ENCODE measurements around the gene WDR81.
"Not testable (repeated sequence)": the region's sequence is repeated elsewhere in the genome, so short reads cannot be mapped to it uniquely, and the experiment has no call there.

Gene WDR81

DNA sequence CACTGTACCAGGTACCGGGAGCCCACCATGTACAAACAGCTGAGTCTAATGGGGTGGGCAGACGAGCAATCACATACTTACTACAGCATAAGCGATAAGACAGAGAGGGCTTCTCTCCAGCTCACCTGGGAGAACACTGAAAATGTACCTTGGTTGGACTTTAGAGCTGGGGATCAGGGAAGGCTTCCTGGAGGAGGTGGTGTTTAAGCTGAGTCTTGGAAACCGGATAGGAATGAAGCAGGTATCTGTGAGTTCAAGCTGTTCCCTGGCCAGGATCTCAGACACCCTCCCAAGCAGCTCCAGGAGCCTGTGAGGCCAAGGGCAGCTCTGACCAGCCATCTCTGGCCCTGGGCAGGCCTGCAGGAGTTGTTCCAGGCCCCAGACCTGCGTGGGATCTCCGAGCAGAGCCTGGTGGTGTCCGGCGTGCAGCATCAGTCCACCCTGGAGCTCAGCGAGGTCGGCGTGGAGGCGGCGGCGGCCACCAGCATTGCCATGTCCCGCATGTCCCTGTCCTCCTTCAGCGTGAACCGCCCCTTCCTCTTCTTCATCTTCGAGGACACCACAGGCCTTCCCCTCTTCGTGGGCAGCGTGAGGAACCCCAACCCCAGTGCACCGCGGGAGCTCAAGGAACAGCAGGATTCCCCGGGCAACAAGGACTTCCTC is 29.4 kb downstream of the WDR81 start:
- DNase-seq (ENCODE audit: low read depth in 4 of 4, low spot score in 1 of 4) = no peak

DNA sequence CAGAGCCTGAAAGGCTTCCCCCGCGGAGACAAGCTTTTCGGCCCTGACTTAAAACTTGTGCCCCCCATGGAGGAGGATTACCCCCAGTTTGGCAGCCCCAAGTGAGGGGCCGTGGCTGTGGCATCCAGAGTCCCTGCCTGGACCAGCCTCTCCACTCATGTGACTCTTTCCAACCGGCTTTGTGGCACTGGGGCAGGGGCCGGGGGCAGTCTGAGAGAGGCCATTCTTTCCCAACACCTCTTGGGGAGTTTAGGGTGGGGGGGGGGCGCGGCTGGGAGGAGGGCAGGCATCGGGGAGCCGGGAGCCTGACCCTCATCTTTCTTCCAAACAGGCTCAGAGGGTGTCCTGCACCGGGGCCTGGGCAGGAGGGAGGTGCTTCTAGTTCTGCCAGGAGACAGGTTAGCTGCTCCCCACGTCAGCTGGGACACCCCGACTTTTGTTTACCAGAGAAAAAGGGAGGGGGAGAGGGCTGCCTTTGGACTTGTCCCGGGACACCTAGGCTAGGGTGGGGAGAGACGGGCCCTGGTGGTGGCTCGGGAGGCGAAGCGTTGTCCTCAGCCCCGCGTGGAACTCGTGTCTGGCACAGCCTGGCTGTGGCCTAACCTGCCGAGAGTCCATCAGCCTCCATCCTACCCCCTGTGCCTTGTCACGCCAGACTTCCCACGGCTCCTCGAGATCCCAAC is 30.1 kb downstream of the WDR81 start:
- DNase-seq (ENCODE audit: low read depth in 4 of 4, low spot score in 1 of 4) = no peak

DNA sequence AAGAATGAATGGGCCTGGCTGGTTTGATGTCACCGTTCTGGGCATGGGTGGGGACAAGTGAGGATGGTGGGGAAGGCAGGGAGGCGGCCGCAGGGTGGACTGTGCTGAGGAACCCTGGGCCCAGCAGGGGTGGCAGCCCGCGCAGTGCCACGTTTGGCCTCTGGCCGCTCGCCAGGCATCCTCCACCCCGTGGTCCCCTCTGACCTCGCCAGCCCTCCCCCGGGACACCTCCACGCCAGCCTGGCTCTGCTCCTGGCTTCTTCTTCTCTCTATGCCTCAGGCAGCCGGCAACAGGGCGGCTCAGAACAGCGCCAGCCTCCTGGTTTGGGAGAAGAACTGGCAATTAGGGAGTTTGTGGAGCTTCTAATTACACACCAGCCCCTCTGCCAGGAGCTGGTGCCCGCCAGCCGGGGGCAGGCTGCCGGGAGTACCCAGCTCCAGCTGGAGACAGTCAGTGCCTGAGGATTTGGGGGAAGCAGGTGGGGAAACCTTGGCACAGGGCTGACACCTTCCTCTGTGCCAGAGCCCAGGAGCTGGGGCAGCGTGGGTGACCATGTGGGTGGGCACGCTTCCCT is 30.8 kb downstream of the WDR81 start:
- DNase-seq (ENCODE audit: low read depth in 4 of 4, low spot score in 1 of 4) = no peak

DNA sequence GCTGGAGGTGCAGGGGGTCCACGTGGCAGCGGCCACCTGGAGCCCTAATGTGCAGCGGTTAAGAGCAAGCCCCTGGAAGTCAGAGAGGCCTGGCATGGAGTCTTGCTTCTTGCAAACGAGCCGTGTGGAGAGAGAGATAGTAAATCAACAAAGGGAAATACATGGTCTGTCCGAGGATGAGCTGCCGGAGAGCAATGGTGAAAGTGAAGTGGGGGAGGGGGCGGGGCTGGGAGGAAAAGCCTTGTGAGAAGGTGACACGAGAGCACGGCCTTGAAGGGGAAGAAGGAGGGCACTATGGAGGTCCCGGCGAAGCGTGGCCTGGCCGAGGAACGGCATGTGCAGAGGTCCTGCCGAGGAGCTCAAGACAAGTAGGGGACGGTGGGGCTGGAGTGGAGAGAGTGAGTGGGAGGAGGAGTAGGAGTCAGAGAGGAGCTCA is 31.3 kb downstream of the WDR81 start:
- no peak for DNase-seq (ENCODE audit: low read depth in 4 of 4, low spot score in 1 of 4)

DNA sequence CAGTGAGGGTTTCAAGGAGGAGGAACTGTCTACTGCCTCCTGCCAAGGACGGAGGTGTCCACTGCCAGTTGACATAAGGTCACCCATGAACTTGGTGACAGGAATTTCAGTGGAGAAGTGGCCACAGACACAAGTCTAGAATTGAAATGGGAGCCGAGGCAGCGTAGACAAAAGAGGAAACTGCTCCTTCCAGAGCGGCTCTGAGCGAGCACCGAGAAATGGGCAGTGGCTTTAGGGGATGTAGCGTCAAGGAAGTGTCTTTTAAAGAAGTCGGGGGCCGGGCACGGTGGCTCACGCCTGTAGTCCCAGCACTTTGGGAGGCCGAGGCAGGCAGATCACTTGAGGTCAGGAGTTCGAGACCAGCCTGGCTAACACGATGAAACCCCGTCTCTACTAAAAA is 34.3 kb downstream of the WDR81 start:
- DNase-seq (ENCODE audit: low read depth in 4 of 4, low spot score in 1 of 4) = no peak

DNA sequence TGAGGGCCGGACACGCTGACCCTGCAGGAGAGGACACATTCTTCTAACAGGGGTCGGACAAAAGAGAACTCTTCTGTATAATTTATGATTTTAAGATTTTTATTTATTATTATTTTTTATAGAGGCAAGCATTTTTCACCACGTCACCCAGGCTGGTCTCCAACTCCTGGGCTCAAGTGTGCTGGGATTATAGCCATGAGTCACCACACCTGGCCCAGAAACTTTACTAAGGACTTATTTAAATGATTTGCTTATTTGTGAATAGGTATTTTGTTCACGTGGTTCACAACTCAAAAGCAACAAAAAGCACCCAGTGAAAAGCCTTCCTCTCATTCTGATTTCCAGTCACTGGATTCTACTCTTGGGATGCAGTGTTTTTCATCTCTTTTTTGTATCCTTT is 35.0 kb downstream of the WDR81 start:
- DNase-seq (ENCODE audit: low read depth in 4 of 4, low spot score in 1 of 4) = no peak

DNA sequence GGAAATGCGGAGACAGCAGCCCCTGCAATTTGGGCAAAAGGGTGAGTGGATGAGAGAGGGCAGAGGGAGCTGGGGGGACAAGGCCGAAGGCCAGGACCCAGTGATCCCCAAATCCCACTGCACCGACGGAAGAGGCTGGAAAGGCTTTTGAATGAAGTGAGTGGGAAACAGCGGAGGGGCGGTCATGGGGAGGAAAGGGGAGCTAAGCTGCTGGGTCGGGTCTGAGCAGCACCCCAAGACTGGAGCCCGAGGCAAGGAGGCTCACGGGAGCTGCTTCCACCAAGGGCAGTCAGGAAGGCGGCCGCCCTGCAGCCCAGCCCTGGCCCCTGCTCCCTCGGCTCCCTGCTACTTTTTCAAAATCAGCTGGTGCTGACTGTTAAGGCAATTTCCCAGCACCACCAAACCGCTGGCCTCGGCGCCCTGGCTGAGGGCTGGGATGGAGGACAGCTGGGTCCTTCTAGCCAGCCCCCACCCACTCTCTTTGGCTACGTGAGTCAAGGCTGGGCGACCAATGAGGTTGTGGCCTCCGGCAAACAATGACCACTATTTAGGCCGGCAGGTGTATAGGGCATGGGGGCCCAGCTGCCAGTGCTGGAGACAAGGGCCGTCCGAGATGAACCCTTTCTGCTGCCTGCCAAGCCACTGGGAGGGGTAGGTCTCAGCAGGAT is 37.9 kb downstream of the WDR81 start:
- DNase-seq (ENCODE audit: low read depth in 4 of 4, low spot score in 1 of 4) = no peak

DNA sequence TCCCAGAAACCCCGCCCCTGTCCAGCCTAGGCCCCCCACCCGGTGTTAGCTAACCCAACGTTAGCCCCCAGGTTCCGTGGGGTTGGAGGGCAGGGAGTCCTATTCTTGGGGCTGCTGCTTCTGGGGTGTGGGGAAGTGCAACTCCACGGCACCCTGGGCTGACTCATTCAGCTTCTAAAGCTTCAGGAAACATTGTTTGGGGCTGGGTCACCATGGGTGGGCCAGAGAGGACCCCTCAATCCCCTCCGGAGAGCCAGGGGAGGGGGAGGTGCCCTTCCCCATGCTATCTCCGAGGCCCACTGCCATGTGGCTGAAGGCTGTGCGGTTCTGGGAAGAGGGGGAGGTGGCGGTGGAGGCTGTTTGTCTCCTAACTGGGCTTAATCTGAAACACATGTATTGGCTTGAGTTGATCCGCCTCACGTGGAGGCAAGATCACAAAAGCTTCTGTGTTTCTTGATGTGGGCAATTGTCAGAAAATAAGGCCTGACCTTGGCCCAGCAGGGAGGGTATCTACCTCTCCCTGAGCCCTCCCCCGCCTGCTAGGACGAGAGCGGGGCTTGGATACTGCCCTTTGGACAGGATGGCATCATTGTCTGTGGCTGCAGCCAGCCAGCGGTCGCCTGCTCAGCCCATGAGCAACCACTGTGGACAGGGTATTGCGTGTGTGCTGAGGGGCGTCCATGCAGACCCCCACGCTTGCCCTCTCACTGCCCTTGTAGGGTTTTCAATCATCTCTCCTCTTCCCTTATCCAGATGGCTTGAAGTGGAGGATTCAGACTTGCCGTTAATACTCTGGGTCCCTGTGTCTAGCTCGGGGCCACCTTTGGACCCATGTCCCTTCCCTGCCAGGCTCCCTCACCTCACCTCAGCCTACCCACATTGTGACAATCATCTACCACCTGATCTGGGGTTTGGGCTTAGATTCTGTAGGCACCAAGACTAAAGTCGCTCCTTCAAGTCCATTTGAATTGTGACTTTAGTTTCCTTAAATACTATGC is 38.7 kb downstream of the WDR81 start:
- DNase-seq (ENCODE audit: low read depth in 4 of 4, low spot score in 1 of 4) = no peak

DNA sequence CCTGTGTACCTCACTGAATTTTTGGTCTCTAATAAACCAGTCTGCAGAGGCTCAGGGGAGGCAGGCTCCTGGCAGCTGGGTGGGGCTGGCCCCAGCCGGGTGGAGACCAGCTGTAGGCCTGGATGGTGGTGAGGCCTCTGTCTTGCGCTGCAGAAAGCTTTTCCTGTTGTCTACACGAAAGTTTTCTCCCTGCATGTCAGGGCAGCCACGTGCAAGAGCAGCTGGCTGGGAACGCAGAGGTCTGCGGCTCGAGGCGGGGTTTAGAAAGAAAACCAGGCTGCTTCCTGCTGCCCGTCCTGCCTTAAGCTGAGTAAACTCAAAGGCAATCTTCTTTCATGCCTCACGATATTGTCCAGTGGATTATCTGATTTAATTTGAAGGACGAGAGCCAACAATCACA is 39.8 kb downstream of the WDR81 start:
- DNase-seq (ENCODE audit: low read depth in 4 of 4, low spot score in 1 of 4) = peak in 1 of 4 experiments; percentile 17

DNA sequence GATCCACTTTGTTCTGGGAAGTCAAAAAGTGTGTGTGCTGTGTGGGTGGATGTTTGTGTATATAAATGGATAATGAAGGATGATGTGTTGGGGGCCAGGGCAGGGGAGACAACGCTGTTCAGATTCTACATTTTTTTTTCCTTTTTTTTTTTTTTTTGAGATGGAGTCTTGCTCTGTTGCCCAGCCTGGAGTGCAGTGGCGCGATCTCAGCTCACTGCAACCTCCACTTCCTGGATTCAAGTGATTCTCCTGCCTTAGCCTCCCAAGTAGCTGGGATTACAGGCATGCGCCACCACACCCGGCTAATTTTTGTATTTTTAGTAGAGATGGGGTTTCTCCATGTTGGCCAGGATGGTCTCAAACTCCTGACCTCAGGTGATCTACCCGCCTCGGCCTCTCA is 40.2 kb downstream of the WDR81 start:
- DNase-seq (ENCODE audit: low read depth in 4 of 4, low spot score in 1 of 4) = not testable (repeated sequence)

DNA sequence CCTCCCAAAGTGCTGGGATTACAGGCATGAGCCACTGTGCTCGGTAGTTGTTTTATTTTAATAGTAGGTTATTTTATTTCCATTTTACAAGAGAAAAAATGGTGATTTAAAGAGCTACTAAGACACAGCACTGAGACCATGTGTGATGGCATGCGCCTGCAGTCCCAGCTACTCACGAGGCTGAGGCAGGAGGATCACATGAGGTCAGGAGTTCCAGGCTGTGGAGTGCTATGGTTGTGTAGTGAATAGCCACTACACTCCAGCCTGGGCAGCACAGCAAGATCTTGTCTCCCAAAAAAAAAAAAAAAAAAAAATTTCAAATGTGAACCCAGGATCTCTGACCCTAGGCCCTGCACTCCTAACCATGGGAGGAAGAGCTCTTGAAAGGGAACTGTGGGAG is 41.1 kb downstream of the WDR81 start:
- DNase-seq (ENCODE audit: low read depth in 4 of 4, low spot score in 1 of 4) = no peak

DNA sequence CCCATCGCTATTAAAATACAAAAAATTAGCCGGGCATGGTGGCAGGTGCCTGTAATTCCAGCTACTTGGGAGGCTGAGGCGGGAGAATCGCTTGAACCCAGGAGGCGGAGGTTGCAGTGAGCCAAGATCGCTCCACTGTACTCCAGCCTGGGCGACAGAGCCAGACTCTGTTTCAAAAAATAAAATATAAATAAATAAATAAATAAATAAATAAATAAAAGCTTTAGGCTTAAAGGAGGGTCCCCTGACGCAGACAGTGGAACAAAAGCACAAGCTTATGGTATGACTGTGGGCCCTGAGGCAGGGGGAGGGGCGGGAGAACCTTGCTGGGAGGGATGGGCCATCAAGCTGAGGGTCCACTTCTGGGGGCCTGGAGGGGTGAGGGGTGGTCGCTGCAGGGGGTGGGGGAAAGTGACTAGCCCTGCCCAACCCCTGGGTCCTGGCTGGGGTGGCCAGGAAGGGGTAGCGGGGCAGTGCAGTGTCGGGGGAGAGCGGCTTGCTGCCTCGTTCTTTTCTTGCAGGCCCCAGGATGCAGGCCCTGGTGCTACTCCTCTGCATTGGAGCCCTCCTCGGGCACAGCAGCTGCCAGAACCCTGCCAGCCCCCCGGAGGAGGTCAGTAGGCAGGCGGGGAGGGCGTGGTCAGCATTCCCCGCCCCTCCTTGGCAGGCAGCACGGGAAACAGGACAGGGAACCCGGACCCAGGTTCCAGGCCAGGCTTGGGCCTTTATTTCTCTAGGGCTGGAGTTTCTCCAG is 42.1 kb downstream of the WDR81 start:
- DNase-seq (ENCODE audit: low read depth in 4 of 4, low spot score in 1 of 4) = no peak

DNA sequence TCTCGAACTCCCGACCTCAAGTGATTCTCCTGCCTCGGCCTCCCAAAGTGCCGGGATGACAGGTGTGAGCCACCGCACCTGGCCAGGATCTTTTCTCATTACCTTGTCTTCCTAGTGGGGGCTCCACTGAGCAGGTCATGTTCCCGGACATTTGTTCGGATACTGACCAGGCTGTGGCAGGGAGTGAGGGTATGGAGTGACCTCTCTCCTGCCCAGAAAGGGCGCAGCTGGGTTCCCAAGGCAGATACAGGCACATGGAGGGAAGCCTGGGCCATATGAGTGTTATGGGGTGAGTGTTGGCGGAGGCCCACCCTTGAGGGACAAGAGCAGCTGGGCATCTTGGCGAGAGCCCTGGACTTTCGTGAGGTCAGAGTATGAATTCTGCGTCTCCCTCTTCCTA is 42.9 kb downstream of the WDR81 start:
- no peak for DNase-seq (ENCODE audit: low read depth in 4 of 4, low spot score in 1 of 4)

DNA sequence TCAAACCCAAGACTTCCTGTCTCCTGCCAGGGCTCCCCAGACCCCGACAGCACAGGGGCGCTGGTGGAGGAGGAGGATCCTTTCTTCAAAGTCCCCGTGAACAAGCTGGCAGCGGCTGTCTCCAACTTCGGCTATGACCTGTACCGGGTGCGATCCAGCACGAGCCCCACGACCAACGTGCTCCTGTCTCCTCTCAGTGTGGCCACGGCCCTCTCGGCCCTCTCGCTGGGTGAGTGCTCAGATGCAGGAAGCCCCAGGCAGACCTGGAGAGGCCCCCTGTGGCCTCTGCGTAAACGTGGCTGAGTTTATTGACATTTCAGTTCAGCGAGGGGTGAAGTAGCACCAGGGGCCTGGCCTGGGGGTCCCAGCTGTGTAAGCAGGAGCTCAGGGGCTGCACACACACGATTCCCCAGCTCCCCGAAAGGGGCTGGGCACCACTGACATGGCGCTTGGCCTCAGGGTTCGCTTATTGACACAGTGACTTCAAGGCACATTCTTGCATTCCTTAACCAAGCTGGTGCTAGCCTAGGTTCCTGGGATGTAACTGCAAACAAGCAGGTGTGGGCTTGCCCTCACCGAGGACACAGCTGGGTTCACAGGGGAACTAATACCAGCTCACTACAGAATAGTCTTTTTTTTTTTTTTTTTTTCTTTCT is 45.4 kb downstream of the WDR81 start:
- no peak for DNase-seq (ENCODE audit: low read depth in 4 of 4, low spot score in 1 of 4)

DNA sequence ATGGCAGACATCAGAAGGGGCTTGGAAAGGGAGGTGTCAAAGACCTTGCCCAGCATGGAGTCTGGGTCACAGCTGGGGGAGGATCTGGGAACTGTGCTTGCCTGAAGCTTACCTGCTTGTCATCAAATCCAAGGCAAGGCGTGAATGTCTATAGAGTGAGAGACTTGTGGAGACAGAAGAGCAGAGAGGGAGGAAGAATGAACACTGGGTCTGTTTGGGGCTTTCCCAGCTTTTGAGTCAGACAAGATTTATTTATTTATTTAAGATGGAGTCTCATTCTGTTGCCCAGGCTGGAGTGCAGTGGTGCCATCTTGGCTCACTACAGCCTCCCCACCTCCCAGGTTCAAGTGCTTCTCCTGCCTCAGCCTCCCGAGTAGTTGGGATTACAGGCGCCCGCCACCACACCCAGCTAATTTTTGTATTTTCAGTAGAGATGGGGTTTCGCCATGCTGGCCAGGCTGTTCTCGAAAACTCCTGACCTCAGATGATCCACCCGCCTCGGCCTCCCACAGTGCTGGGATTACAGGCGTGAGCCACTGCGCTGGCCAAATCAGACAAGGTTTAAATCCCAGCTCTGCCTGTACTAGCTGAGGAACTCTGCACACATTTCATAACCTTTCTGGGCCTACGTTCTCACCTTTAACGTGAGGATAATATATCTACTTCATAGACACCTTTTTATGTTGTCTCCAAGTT is 48.6 kb downstream of the WDR81 start:
- not testable (repeated sequence) for DNase-seq (ENCODE audit: low read depth in 4 of 4, low spot score in 1 of 4)

DNA sequence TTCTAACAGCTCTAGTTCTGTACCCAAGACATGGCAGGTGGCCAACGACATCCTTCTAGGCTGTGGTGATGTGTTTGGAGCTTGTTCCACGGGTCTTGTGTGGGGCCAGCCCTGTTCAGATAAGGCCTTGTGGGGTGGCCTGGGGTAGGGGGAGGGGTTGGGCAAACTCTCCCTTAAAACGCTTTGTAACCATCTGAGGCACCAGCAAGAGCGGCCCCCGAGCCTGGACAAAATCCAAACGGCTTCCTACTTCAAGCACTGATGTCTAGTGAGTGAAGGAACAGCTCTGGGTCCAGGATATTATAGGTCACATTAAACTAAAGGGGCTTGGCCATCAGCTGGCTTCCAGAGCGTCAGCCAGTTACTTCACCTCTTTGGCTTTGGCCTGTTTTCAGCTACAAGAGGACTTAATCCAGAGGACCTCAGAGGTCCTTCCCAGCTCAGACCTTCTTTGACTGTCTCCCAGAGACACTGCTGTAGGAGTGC is 49.2 kb downstream of the WDR81 start:
- no peak for DNase-seq (ENCODE audit: low read depth in 4 of 4, low spot score in 1 of 4)

DNA sequence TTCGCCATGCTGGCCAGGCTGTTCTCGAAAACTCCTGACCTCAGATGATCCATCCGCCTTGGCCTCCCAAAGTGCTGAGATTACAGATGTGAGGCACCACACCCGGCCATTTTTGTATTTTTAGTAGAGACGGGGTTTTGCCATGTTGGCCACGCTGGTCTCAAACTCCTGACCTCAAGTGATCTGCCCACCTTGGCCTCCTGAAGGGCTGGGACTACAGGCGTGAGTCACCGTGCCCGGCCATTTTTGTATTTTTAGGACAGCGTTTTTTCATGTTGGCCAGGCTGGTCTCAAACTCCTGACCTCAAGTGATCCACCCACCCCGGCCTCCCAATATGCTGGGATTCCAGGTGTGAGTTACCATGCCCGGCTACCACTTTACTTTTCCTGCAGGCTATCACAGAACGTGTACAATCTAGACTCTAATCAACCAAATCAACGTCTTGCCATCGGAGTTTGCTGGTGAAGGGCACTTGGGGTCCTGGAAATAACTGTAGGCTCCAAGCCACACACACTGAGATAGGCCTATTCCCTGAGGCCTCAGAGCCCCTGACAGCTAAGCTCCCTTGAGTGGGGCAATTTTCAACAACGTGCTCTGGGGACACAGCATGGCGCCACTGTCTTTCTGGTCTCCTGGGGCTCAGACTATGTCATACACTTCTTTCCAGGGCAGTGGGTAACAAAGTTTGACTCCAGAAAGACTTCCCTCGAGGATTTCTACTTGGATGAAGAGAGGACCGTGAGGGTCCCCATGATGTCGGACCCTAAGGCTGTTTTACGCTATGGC is 50.1 kb downstream of the WDR81 start:
- no peak for DNase-seq (ENCODE audit: low read depth in 4 of 4, low spot score in 1 of 4)

DNA sequence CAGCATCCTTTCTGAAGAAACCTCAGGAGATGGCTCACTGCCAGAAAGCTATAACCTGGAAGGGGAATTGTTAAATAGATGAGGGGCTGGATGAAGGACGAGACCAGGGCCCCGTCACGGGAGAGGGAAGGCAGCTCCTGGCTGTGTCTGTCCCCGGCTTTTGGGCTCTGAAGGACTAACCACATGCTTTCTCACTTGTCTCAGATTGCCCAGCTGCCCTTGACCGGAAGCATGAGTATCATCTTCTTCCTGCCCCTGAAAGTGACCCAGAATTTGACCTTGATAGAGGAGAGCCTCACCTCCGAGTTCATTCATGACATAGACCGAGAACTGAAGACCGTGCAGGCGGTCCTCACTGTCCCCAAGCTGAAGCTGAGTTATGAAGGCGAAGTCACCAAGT is 51.8 kb downstream of the WDR81 start:
- no peak for DNase-seq (ENCODE audit: low read depth in 4 of 4, low spot score in 1 of 4)
